Natural killer cell (primary cell): ENCODE results near the gene TNNI3. TPM values are rescaled to one million over a fixed set of nuclear protein-coding genes. Genes with fewer than 3 reads are reported as not detected.
"Not testable (repeated sequence)": the region's sequence is repeated elsewhere in the genome, so short reads cannot be mapped to it uniquely, and the experiment has no call there.

Experiments
- ATAC-seq, 3 donors: fragments of 150-1000 bp in 2 of 3; fragments of 200-7000 bp in 1 of 3; cut with Tn5 transposase; 1 replicate in 1 of 3; 2 replicates in 2 of 3; pipeline ENCODE4 v1.10.0; 2021; ENCODE audit warnings: mild to moderate bottlenecking in 2 of 3, moderate library complexity in 2 of 3
- DNase-seq, 2 donors: peaks; one replicate each; pipeline versions ENCODE4 v3.0.0 to v3.0.0-alpha.2; 2013 to 2021; ENCODE audit warnings: mixed read lengths in 1 of 2
- H3K27ac ChIP-seq: one replicate; pipeline ENCODE4 v1.5.1; 2013; ENCODE audit warnings: mild to moderate bottlenecking, low read length
- H3K27me3 ChIP-seq: one replicate; pipeline ENCODE4 v1.6.1; 2013; ENCODE audit warnings: low read length; ENCODE audit not compliant: control insufficient read depth, insufficient read depth
- H3K36me3 ChIP-seq: one replicate; pipeline ENCODE4 v1.6.1; 2013; ENCODE audit warnings: low read length; ENCODE audit not compliant: control insufficient read depth, insufficient read depth
- H3K4me1 ChIP-seq: one replicate; pipeline ENCODE4 v1.6.1; 2013; ENCODE audit warnings: low read length; ENCODE audit not compliant: control insufficient read depth, insufficient read depth
- H3K4me3 ChIP-seq: one replicate; pipeline ENCODE4 v1.5.1; 2013; ENCODE audit warnings: low read length
- H3K9me3 ChIP-seq: one replicate; pipeline ENCODE4 v1.6.1; 2013; ENCODE audit warnings: low read length; ENCODE audit not compliant: control insufficient read depth, insufficient read depth
- H3K27ac Mint-ChIP-seq, 2 donors: one replicate each; pipeline ENCODE4 v1.8.0; 2022; ENCODE audit warnings: mild to moderate bottlenecking in 2 of 2, mixed read lengths in 2 of 2, moderate library complexity in 1 of 2
- H3K27me3 Mint-ChIP-seq, 2 donors: one replicate each; pipeline ENCODE4 v1.8.0; 2022; ENCODE audit warnings: low read depth in 2 of 2, mixed read lengths in 2 of 2
- H3K36me3 Mint-ChIP-seq: one replicate; pipeline ENCODE4 v1.8.0; 2022; ENCODE audit warnings: mixed read lengths
- H3K4me1 Mint-ChIP-seq, 2 donors: one replicate each; pipeline ENCODE4 v1.8.0; 2022; ENCODE audit warnings: mixed read lengths in 2 of 2
- H3K4me3 Mint-ChIP-seq: one replicate; pipeline ENCODE4 v1.8.0; 2022; ENCODE audit warnings: mild to moderate bottlenecking, moderate library complexity, mixed read lengths
- H3K9me3 Mint-ChIP-seq, 2 donors: one replicate each; pipeline ENCODE4 v1.8.0; 2022; ENCODE audit warnings: mixed read lengths in 2 of 2
- CTCF ChIP-seq: fragments of 200-600 bp; IDR thresholded peaks from one replicate; pipeline ENCODE4 v1.8.0; 2022; ENCODE audit warnings: antibody characterized with exemption
- WGBS: methylation state at CpG from one replicate; pipeline ENCODE4 v1.1.7; 2013; ENCODE audit warnings: missing lambda C conversion rate; ENCODE audit not compliant: insufficient coverage; 5-methylcytosine and 5-hydroxymethylcytosine counted together
- intact Hi-C: fragments of 100-400 bp; cut with micrococcal nuclease; formaldehyde crosslinking; loops from one replicate; pipeline ENCODE4 v1.14.2; 2022
- total RNA-seq, 4 donors: library from RNA; stranded (reverse); fragments of 120-200 nt in 1 of 4; gene quantifications; one replicate each; pipeline versions ENCODE4 v1.2.3 to v1.2.4, GENCODE V29; 2013 to 2022

Gene TNNI3
- total RNA-seq: under 1 TPM in 1 of 3 donors, not detected in 2; 0.94 TPM
- not detected for total RNA-seq (2013)

GRCh38 chr19:55157064-55157908 is at the start of gene TNNI3:
Gene TNNI3, minus strand, starts transcription at chr19:55157732. Its CDS starts 143 bp downstream, at chr19:55157589.
- intact Hi-C loops: loop anchor here (10.0 kb wide), 1 partner anchor 502 kb away; no protein-coding TSS in a partner anchor

GRCh38 chr19:55206664-55207500 is 49.4 kb upstream of the TNNI3 start:
- H3K4me3 ChIP-seq: no peak overlapping the region
- TF ChIP-seq CTCF: no peak
- Mint-ChIP-seq H3K4me1 (peaks cover 6 to 17% of the 10 kb centered on the region in 2 donors), H3K9me3 (no peaks in the 10 kb centered on the region), H3K4me3 (peak overlapping the region; percentile 13), H3K27me3 (peaks cover 18% of the 10 kb centered on the region in 2 donors), H3K36me3 (no peaks in the 10 kb centered on the region), H3K27ac (peak overlapping the region; percentile 74 to 81)
- H3K9me3 ChIP-seq: no peaks in the 10 kb centered on the region
- intact Hi-C loops: no loop called here
- ATAC-seq: peak; percentile 51 to 98 (median 95)
- H3K4me1 ChIP-seq: peaks cover 7% of the 10 kb centered on the region
- H3K36me3 ChIP-seq: no peaks in the 10 kb centered on the region
- H3K27me3 ChIP-seq: no peaks in the 10 kb centered on the region
- H3K27ac ChIP-seq: no peak overlapping the region
- DNase-seq: peak; percentile 23 to 49
- 46% methylated on average over 29 of the region's 29 CpGs for WGBS

More at GRCh38 chr19:55157064-55157908, at the start of gene TNNI3:
- peaks cover 22% of the 10 kb centered on the region for H3K4me1 ChIP-seq
- ATAC-seq: no peak
- H3K27ac ChIP-seq: no peak within 1 kb of the TSS
- DNase-seq: no peak
- Mint-ChIP-seq H3K4me3 (no peak within 1 kb of the TSS), H3K27me3 (peaks cover 8 to 22% of the 10 kb centered on the region in 2 donors), H3K9me3 (peaks cover under 1 to 1% of the 10 kb centered on the region in 2 donors), H3K4me1 (peaks cover 8 to 33% of the 10 kb centered on the region in 2 donors), H3K36me3 (no peaks in the 10 kb centered on the region), H3K27ac (peak within 1 kb of the TSS in 1 of 2 donors; percentile 53)
- no peak within 1 kb of the TSS for H3K4me3 ChIP-seq
- no peaks in the 10 kb centered on the region for H3K36me3 ChIP-seq
- no peak for TF ChIP-seq CTCF
- peaks cover 30% of the 10 kb centered on the region for H3K27me3 ChIP-seq
- 44% methylated on average over 39 of the region's 39 CpGs for WGBS
- no peaks in the 10 kb centered on the region for H3K9me3 ChIP-seq

GRCh38 chr19:55202199-55202598 is 44.7 kb upstream of the TNNI3 start:
- intact Hi-C loops, H3K27me3 ChIP-seq, H3K36me3 Mint-ChIP-seq, H3K9me3 ChIP-seq, H3K36me3 ChIP-seq, H3K27ac ChIP-seq, H3K4me3 Mint-ChIP-seq, H3K27ac Mint-ChIP-seq, H3K4me1 Mint-ChIP-seq, H3K4me1 ChIP-seq, H3K9me3 Mint-ChIP-seq, H3K4me3 ChIP-seq: not testable (repeated sequence)
- whole genome bisulfite sequencing: 64% methylated on average over 10 of the region's 10 CpGs
- peaks cover 16 to 24% of the 10 kb centered on the region in 2 donors for H3K27me3 Mint-ChIP-seq
- ATAC-seq (peak in 2 of 3 donors; percentile 38 to 46), DNase-seq (peak in 1 of 2 donors; percentile 36)
